KMS-11 (cell line): ENCODE measurements around the gene PRKCZ.

Source experiments
- H2AFZ ChIP-seq: fragments of 200-600 bp; sonication (generic); 2 replicates; pipeline ENCODE4 v1.6.1; 2016; ENCODE audit warnings: antibody characterized with exemption, mixed run types, low read depth
- H3K27ac ChIP-seq: fragments of 200-600 bp; sonication (generic); 2 replicates; pipeline ENCODE4 v1.6.1; 2016; ENCODE audit warnings: mild to moderate bottlenecking, mixed run types
- H3K27me3 ChIP-seq: fragments of 200-600 bp; sonication (generic); 2 replicates; pipeline ENCODE4 v1.6.1; 2017; ENCODE audit warnings: mild to moderate bottlenecking, low read depth, mixed run types, moderate library complexity; ENCODE audit not compliant: insufficient read depth
- H3K36me3 ChIP-seq: fragments of 200-600 bp; sonication (generic); 2 replicates; pipeline ENCODE4 v1.6.1; 2017; ENCODE audit warnings: mild to moderate bottlenecking, mixed run types; ENCODE audit not compliant: insufficient read depth
- H3K4me1 ChIP-seq: fragments of 200-600 bp; sonication (generic); 2 replicates; pipeline ENCODE4 v1.6.1; 2016; ENCODE audit warnings: mild to moderate bottlenecking, low read depth, mixed run types; ENCODE audit not compliant: poor library complexity, severe bottlenecking
- H3K4me2 ChIP-seq: fragments of 200-600 bp; sonication (generic); 2 replicates; pipeline ENCODE4 v1.7.0; 2016; ENCODE audit warnings: mild to moderate bottlenecking, mixed run types
- H3K4me3 ChIP-seq: fragments of 200-600 bp; sonication (generic); IDR thresholded peaks from 2 replicates; pipeline ENCODE4 v1.6.1; 2017; ENCODE audit warnings: low read depth, low read length, mixed read lengths; ENCODE audit not compliant: insufficient read depth
- H3K79me2 ChIP-seq: fragments of 200-600 bp; sonication (generic); 2 replicates; pipeline ENCODE4 v1.6.1; 2016; ENCODE audit warnings: low read depth, mixed run types; ENCODE audit not compliant: insufficient read depth
- H3K9ac ChIP-seq: fragments of 200-600 bp; sonication (generic); 2 replicates; pipeline ENCODE4 v1.6.1; 2016; ENCODE audit warnings: mild to moderate bottlenecking, mixed run types
- H4K20me1 ChIP-seq: fragments of 200-600 bp; sonication (generic); 2 replicates; pipeline ENCODE4 v1.6.1; 2016; ENCODE audit warnings: mild to moderate bottlenecking, mixed run types; ENCODE audit not compliant: insufficient read depth
- CTCF ChIP-seq: fragments of 200-600 bp; sonication (generic); conservative IDR thresholded peaks from 2 replicates; pipeline ENCODE4 v1.6.1; 2017; ENCODE audit warnings: low read depth, mild to moderate bottlenecking, antibody characterized with exemption, low read length, moderate library complexity, mixed read lengths

The PRKCZ gene

GRCh38 chr1:2202008-2202575, 151.9 kb downstream of the PRKCZ start:
- H3K4me1 ChIP-seq, result no peaks in the 10 kb centered on the region
- no peaks in the 10 kb centered on the region for H3K79me2 ChIP-seq
- no peak overlapping the region for H2AFZ ChIP-seq
- H3K9ac ChIP-seq, result no peak overlapping the region
- TF ChIP-seq CTCF, result no peak
- H3K4me3 ChIP-seq, result no peak overlapping the region
- no peaks in the 10 kb centered on the region for H4K20me1 ChIP-seq
- H3K27me3 ChIP-seq, result peaks cover 72% of the 10 kb centered on the region
- H3K4me2 ChIP-seq, result no peak overlapping the region
- H3K27ac ChIP-seq, result no peak overlapping the region
- H3K36me3 ChIP-seq, result no peaks in the 10 kb centered on the region

- H3K27ac ChIP-seq, result no peak overlapping the region
- H3K36me3 ChIP-seq, result no peaks in the 10 kb centered on the region
- no peak for TF ChIP-seq CTCF
- H4K20me1 ChIP-seq, result no peaks in the 10 kb centered on the region
- H3K4me3 ChIP-seq, result no peak overlapping the region
- H2AFZ ChIP-seq, result no peak overlapping the region
- no peak overlapping the region for H3K9ac ChIP-seq
- H3K4me2 ChIP-seq, result no peak overlapping the region
- no peaks in the 10 kb centered on the region for H3K79me2 ChIP-seq
- H3K27me3 ChIP-seq, result peaks cover 68% of the 10 kb centered on the region
- no peaks in the 10 kb centered on the region for H3K4me1 ChIP-seq
Observed at GRCh38 chr1:2202843-2203601, 152.8 kb downstream of the PRKCZ start.

- no peak overlapping the region for H2AFZ ChIP-seq
- no peak overlapping the region for H3K9ac ChIP-seq
- no peak overlapping the region for H3K27ac ChIP-seq
- no peak overlapping the region for H3K4me3 ChIP-seq
- H3K36me3 ChIP-seq, result no peaks in the 10 kb centered on the region
- no peak overlapping the region for H3K4me2 ChIP-seq
- no peaks in the 10 kb centered on the region for H4K20me1 ChIP-seq
- peaks cover 68% of the 10 kb centered on the region for H3K27me3 ChIP-seq
- H3K4me1 ChIP-seq, result no peaks in the 10 kb centered on the region
- no peaks in the 10 kb centered on the region for H3K79me2 ChIP-seq
- TF ChIP-seq CTCF, result no peak
Observed at GRCh38 chr1:2203671-2204414, 153.6 kb downstream of the PRKCZ start.

GRCh38 chr1:2204415-2205190, 154.4 kb downstream of the PRKCZ start:
- Histone ChIP-seq H3K4me2 (no peak overlapping the region), H2AFZ (no peak overlapping the region), H3K36me3 (no peaks in the 10 kb centered on the region), H3K4me1 (no peaks in the 10 kb centered on the region), H4K20me1 (no peaks in the 10 kb centered on the region), H3K9ac (no peak overlapping the region), H3K79me2 (no peaks in the 10 kb centered on the region), H3K4me3 (no peak overlapping the region), H3K27me3 (peaks cover 68% of the 10 kb centered on the region), H3K27ac (no peak overlapping the region)
- no peak for TF ChIP-seq CTCF
